GM21619 (cell line): ENCODE data around the gene SLC7A9.

ENCODE experiments used
- ATAC-seq: cut with Tn5 transposase; IDR thresholded peaks from one replicate; pipeline ENCODE4 v1.9.1; 2021; ENCODE audit not compliant: unreplicated experiment

The SLC7A9 gene

GRCh38 chr19:32869369-32869965 is at the start of gene SLC7A9:
TSS of gene SLC7A9 (minus strand) at chr19:32869767. CDS start at chr19:32868534, 1,233 bp downstream.
- ATAC-seq, result no peak

DNA sequence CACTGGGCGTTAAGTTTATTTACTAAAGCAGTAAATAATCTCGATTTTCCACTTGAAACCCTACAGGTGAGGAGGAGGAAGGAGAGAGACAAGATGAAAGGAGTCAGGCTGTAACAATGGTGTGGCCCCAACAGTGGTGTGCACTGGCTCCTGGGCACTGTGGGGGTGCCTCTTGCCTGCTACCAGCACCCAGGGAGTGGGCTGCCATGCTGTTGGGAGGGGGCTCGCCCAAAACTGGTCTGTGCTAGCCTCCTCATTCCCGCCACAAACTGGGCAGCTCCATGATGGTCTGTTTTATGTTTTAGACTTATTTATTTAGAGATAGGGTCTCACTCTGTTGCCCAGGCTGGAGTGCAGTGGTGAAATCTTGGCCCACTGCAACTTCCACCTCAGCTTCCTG is 49.8 kb upstream of the SLC7A9 start:
- no peak for ATAC-seq

- no peak for ATAC-seq
These were observed 48.0 kb upstream of the SLC7A9 start for GRCh38 chr19:32917616-32917996.

DNA sequence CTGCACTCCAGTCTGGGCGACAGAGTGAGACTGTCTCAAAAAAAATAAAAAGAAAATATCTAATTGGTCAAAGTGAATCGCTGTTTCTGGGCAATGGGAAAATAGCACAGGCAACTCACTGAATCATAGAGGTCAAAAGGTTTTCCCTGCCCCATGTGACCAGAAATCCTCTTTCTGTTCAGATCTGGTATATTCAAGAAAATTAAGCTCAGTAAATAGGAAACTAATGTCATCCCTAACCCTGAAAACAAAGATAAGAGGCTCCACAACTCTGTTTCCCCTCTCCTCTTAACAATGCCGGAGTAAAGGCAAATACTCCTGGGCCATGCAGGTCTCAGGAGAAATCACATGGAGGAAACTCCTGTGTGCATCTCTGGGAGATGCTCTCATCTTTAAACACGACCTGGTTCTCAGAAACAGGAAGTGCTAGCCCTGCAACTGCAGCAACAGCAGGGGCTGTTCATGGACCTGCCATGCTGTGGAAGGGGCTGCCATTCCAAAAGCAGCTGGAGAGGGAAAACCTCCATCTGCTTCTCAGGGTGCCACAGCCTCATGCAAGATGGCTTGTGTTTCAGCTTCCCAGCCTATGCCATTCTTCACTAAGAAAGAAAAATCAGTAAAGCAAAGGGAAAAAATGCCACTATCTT is 47.5 kb upstream of the SLC7A9 start:
- no peak for ATAC-seq

DNA sequence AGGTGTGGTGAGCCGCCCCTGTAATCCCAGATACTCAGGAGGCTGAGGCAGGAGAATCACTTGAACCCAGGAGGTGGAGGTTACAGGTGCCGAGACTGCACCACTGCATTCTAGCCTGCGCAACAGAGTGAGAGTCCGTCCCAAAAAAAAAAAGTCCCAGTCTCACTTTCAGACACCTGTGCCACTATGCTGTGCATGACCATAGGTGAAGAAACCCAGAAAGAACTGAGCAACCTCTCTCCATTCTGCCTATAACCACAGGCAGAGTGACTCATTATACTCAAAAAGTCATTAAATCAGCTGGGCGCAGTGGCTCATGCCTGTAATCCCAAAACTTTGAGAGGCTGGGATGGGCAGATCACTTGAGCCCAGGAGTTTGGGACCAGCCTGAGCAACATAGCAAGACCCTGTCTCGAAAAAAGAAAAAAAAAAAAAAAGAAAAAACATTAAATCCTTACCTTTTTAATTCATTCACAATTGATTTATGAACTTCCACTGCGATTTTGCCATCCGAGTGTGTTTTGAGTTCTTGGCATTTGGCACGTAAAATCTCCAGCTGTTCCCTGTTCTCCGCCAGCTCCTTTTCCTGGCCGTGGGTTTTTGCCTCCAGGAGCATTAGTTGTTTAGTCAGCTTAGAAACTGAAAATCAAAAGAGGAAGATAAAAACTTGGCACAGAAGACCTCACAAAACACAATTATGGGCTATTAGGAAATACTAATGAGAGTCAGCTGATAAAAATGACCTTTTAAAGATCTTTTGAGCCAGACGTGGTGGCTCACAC is 45.5 kb upstream of the SLC7A9 start:
- no peak for ATAC-seq

DNA sequence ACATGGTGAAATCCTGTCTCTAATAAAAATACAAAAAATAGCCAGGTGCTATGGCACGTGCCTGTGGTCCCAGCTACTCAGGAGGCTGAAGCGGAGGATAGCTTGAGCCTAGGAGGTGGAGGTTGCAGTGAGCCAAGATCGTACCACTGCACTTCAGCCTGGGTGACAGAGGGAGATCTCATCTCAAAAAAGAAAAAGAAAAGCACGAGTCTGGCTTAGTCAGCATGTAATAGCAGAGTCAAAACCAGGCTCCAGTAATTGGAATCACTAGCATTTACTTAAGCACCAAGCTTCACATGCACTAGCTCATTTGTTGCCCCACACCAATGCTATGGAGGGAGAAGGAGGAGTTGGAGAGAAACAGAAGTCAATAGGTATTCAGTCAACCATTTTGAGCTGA is 41.9 kb upstream of the SLC7A9 start:
- no peak for ATAC-seq

DNA sequence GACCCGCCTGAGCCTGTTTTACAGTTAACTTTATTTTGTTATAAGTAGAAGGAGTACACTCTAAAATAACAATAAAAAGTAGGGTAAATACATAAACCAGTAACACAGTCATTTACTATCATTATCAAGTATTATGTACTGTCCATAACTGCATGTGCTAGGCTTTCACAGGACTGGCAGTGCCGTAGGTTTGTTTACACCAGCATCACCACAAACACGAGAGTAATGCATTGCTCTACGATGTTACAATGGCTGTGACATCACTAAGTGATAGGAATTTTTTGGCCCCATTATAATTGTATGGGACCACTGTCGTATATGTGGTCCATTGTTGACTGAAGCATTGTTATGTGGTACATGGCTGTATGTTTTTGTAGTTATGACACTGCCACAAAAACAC is 41.3 kb upstream of the SLC7A9 start:
- ATAC-seq, result no peak

- ATAC-seq, result no peak
These were observed 40.5 kb upstream of the SLC7A9 start for GRCh38 chr19:32910094-32910493.

GRCh38 chr19:32909257-32909656 is 39.7 kb upstream of the SLC7A9 start:
- ATAC-seq, result no peak

- ATAC-seq, result no peak
These were observed 39.1 kb upstream of the SLC7A9 start for GRCh38 chr19:32908641-32909190.

- ATAC-seq, result no peak
These were observed 32.9 kb upstream of the SLC7A9 start for GRCh38 chr19:32902448-32902847.

- no peak for ATAC-seq
These were observed 32.1 kb upstream of the SLC7A9 start for GRCh38 chr19:32901504-32902161.

DNA sequence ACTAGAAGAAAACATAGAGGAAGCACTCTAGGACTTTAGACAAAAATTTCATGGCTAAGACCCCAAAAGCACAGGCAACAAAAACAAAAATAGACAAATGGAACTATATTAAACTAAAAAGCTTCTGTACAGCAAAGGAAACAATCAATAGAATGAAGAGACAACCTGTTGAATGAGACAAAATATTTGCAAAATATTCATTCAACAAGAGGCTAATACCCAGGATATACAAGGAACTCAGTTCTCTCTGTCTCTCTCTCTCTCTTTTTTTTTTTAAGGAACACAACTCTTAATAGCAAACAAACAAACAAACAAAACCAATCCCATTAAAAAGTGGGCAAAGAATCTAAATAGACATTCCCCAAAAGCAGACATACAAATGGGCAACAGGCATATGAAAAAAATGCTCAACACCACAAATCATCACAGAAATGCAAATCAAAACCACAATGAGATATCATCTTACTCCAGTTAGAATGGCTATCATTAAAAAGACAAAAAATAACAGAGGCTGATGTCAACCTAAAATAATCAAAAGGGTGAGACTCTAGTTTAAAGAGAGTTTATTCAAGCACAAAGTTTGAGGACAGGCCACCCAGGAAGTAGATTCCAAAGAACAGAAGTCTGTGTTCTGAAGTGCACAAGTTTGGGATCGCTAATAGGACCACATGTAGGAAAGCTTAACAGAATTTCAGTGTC is 27.1 kb upstream of the SLC7A9 start:
- ATAC-seq, result no peak

GRCh38 chr19:32895384-32895783 is 25.8 kb upstream of the SLC7A9 start:
- peak; percentile 69 for ATAC-seq

DNA sequence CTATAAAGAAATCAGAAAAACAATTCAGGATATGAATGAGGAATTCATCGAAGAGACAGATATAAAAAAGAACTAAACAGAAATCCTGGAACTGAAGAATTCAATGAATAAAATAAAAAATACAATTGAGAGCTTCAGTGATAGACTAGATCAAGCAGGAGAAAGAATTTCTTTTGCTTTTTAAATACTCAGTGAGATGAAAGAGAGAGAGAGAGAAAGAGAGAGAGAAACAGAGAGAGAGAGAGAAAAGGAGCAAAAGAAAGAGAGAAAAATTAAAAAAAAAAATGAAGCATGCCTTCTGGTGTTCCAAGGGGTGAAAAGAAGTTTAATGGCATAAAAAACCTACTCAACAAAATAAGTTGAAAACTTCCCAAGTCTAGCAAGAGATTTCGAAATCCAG is 22.0 kb upstream of the SLC7A9 start:
- no peak for ATAC-seq

GRCh38 chr19:32890841-32891240 is 21.3 kb upstream of the SLC7A9 start:
- no peak for ATAC-seq

DNA sequence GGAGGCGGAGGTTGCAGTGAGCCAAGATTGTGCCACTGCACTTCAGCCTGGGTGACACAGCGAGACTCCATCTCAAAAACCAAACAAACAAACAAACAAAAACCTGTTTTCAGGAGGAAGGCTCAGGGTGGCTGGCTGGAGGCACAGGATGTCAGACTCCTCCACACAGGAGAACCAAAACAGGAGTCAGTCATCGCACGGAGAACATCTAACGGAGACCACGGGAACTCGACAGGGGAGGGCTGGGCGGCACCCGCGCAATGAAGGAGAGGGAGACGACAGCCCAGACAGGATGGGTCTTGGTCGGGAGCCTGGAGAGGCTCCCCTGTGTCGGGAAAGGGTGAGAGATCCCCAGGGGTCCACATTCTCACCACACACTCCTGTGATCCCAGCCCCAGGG is 20.8 kb upstream of the SLC7A9 start:
- ATAC-seq, result no peak

DNA sequence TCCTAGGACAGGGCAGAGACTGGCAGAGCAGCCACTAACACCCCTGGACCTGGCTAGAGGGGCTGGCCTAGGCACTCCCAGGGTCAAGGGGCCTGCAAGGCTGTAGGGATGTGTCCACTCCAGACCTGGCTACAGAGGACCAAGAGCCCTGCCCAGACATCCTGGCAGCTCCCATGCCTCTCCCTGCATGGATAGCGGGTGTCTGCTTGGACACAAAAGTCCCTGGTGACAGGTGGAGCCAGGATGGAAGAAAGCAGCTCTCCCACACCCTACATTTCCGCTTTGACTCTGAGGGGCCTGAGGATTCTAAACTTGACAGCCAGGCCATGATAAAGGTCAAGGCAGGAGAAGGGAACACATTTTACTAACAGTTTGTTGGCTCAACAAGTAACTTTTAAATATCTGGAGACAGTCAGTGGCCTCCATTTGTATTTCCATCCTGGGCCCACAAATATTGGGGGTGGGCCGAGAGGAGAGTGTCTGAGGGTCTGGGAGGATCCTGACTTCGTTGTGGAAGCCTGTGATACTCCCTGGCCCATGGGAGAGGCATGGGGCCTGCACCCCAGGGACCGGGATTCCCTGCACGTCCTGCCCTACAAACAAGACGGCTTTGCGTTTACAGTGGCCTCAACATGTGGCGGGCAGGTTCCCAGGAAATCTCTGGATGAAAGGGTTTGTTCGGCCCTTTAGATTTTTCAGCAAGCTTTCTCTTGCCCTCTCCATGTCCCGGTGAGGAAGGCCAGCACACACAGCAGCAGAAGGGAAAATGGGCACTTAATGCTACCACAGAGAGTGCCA is 19.8 kb upstream of the SLC7A9 start:
- ATAC-seq, result no peak

DNA sequence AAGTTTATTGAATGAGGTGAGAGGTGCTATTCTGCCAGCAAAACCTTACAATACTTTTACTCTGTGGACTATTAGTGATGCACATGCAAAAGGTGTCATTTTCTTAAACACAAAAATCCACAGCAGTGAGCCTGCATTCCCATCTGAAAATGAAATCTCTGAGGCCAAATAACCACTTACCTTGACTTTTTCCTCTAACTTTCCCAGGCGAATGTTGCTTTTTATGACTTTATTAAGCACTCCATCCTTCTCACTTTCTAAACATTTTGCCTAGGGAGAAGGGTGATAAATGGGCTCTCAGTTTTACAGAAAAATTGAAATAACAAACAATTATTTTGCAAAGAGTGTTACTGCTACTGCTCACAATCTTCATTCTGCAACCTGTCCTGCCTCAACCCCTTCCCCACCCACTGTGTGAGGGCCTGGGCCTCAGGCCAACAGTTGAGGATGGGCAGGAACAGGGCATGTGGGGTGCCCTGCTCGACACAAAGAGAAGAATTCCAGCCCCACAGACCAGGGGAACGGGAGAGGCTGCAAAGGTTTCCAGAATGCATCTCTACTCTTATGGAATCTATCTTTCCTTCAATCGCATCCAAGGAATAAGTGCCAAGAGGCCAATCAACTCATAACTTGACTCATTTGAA is 18.1 kb upstream of the SLC7A9 start:
- no peak for ATAC-seq

DNA sequence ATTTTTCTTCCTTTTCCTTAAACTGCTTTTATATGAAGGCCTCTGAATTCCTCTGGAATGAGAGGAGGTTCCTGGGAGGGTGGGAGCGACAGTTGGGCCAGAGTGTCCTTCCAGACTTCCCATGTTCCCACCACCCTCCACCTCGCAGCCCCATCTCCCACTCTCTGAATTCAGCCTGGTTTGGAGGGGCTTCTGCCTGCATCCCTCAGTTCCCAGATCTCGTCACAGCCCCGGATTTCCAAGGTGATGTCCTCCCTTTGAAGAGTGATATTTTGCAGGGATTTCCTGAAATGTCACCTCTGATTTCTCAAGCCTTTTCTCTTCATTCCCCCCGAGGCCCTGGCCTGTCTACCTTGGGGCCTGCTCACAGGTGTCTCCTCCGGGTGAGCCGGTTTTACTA is 16.7 kb upstream of the SLC7A9 start:
- no peak for ATAC-seq
